BE2C (cell line): ENCODE data around the gene IQSEC2.

Experiments used
- DNase-seq: peaks from one replicate; pipeline ENCODE4 v3.0.0-alpha.2; 2020
- H3K27me3 ChIP-seq: fragments of 250-450 bp; sonication (Bioruptor Pico); 2 replicates; pipeline ENCODE4 v1.5.1; 2020; ENCODE audit warnings: mild to moderate bottlenecking
- H3K36me3 ChIP-seq: fragments of 250-450 bp; sonication (Bioruptor Pico); 2 replicates; pipeline ENCODE4 v1.5.1; 2020; ENCODE audit warnings: mild to moderate bottlenecking
- H3K4me1 ChIP-seq: fragments of 250-450 bp; sonication (Bioruptor Pico); 2 replicates; pipeline ENCODE4 v1.5.1; 2020
- H3K4me3 ChIP-seq: 2 replicates; pipeline ENCODE4 v1.5.1; 2011; ENCODE audit warnings: low read depth, low read length
- H3K9me3 ChIP-seq: fragments of 250-450 bp; sonication (Bioruptor Pico); 2 replicates; pipeline ENCODE4 v1.5.1; 2020
- TF ChIP-seq, protein P1 (sequence below): IDR thresholded peaks from 2 replicates; pipeline ENCODE4 v1.5.1; 2012; ENCODE audit warnings: mild to moderate bottlenecking, low read depth, low read length

Gene IQSEC2

DNA sequence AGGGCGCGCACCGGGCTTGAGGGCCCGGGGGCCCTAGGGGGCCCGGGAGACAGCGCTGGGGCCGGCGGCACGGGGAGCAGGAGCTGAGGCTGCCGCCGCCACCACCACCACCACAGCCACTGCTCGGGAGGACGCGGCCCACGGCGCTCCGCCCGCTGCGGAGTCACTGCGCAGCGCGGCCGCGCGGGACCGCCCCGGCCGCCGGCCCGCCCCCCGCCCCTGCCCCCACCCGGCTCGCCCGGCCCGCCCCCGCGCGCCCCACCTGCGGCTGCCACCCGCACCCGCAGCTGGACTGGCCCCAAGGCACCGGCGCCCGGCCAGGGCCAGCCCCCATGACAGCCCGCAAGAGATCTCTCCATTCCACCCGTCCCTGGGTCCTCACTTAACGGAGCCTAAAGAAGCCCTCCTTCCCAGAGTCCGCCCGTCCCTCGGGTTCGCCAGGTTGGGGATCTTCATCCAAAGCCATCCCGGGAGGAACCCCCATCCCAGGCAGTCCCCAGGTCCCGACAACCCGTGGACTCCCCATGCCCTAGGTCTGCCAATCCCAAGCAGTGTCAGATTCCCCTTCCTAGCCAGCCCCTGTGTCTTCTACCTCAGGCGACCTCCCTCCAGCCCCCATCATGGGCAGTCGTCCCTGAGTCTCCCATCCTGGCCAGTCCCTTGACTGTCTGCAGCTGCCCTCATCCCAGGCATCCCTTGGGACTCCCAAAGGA is 40.0 kb upstream of the IQSEC2 start:
- Histone ChIP-seq H3K4me1 (no peaks in the 10 kb centered on the region), H3K27me3 (peaks cover 37% of the 10 kb centered on the region), H3K9me3 (no peaks in the 10 kb centered on the region), H3K36me3 (no peaks in the 10 kb centered on the region), H3K4me3 (no peak overlapping the region)
- peak; percentile 15 for DNase-seq
- TF ChIP-seq, protein P1, sequence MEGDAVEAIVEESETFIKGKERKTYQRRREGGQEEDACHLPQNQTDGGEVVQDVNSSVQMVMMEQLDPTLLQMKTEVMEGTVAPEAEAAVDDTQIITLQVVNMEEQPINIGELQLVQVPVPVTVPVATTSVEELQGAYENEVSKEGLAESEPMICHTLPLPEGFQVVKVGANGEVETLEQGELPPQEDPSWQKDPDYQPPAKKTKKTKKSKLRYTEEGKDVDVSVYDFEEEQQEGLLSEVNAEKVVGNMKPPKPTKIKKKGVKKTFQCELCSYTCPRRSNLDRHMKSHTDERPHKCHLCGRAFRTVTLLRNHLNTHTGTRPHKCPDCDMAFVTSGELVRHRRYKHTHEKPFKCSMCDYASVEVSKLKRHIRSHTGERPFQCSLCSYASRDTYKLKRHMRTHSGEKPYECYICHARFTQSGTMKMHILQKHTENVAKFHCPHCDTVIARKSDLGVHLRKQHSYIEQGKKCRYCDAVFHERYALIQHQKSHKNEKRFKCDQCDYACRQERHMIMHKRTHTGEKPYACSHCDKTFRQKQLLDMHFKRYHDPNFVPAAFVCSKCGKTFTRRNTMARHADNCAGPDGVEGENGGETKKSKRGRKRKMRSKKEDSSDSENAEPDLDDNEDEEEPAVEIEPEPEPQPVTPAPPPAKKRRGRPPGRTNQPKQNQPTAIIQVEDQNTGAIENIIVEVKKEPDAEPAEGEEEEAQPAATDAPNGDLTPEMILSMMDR, result no peak

DNA sequence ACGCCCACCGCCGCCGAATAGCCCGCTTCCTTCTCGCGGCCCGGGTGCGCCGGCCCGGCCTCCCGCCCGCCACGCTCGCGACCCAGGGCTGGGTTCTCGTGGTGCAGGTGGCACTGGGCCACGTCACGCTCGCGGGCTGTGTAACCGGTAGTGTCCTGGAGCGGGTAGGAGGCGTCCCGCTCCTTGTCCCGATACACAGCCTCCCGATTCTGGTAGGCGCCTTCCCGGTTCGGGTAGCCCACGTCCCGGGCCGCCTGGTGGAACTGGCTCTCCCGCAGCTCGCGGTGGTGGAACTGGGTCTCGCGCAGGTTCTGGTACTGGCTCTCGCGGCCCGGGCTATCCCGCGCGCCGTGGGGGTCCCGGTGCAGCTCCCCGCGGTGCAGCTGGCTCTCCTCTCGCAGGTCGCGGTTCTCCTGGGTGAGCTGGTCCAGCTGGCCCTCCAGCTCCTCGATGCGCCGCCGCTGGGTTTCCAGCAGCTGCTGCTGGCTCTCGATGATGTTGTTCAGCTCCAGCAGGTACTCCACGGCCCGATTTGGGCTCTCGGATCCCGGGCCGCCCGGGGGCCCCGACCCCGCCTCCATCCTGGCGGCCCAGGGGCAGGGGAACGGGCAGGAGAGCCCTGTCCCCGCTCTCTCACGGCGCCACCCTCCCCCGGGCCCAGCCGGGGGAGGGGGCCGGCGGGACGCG is 39.3 kb upstream of the IQSEC2 start:
- Histone ChIP-seq H3K4me1 (no peaks in the 10 kb centered on the region), H3K36me3 (no peaks in the 10 kb centered on the region), H3K27me3 (peaks cover 37% of the 10 kb centered on the region), H3K4me3 (peak overlapping the region; percentile 32), H3K9me3 (no peaks in the 10 kb centered on the region)
- DNase-seq, result no peak
- TF ChIP-seq, protein P1, result no peak

DNA sequence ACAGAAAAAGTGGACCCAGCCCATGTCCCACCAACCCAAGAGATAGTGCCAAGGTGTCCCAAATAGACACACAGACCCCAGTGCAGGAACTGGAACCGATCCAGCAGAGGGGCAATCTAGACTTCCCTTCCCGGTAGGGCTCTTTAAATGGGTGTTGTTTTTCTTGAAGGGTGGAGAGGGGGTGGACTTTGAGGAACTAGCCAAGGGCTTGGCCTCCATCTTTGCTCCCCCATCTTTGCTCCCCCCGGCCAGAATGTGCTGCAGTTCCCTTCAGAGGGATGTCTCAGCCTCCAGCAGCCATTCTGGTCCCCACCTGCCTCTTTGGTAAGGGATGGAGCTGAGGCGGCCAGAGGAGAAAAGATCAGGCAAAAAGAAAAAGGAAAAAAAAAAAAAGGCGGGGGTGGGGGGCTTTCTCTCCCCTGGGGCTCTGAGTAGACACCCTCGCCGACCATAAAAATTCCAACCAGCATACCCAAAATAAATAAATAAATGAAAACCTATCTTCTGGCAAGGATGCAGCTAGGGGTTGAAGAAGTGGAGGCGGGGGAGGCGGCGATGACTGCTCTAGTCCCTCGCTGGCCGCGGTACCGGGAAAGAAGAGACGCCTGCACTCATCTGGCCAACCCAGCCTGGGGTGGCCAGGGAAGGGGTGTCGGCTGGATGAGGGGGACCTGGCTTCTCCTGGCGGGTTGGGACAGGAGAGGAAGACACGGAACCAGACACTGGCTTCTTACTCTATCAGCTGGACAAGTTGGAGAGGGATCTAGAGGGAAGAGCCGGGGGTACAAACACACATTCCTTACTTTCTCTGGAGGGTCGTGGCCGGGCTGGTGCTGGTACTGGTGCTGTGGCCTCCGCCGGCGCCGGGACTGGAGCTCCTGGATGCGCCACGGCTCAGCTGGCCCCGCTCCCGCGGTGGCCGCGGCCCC is 38.5 kb upstream of the IQSEC2 start:
- no peak overlapping the region; the same call in 1 of the 2 replicates for H3K4me3 ChIP-seq
- TF ChIP-seq, protein P1, result no peak

DNA sequence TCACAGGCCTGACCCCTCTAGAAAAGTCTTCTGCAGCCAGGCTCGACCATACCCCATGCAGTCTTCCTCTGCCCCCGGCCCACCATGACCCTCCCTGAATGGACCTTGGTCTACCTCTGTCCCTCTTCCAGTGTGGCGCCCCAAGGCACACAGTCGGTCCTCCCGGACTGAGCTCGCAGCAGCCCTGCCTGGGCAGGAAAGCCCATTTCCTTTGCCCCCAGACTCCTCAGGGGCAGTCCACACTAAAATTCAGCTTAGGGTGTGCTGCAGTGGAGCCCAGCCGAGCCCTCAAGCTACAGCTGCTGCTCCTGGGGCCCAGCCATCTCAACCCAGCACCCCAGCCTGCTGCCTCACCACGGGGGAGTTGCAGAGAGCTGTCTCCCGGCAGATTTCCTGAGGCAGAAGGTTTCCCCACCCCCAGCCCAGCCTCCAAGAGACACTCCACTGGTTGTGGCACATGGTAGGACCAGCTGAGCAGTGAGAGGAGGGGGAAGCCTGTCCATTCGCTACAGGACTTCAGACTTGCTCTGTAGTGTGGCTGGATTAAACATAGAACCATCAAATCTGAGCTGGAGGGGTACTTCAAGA is 37.5 kb upstream of the IQSEC2 start:
- DNase-seq, result no peak
- H3K27me3 ChIP-seq, result peaks cover 37% of the 10 kb centered on the region
- no peak overlapping the region for H3K4me3 ChIP-seq

More for the DNA sequence above, 38.5 kb upstream of the IQSEC2 start:
- Histone ChIP-seq H3K9me3 (no peaks in the 10 kb centered on the region), H3K27me3 (peaks cover 37% of the 10 kb centered on the region), H3K4me1 (no peaks in the 10 kb centered on the region), H3K36me3 (no peaks in the 10 kb centered on the region)
- DNase-seq, result no peak

DNA sequence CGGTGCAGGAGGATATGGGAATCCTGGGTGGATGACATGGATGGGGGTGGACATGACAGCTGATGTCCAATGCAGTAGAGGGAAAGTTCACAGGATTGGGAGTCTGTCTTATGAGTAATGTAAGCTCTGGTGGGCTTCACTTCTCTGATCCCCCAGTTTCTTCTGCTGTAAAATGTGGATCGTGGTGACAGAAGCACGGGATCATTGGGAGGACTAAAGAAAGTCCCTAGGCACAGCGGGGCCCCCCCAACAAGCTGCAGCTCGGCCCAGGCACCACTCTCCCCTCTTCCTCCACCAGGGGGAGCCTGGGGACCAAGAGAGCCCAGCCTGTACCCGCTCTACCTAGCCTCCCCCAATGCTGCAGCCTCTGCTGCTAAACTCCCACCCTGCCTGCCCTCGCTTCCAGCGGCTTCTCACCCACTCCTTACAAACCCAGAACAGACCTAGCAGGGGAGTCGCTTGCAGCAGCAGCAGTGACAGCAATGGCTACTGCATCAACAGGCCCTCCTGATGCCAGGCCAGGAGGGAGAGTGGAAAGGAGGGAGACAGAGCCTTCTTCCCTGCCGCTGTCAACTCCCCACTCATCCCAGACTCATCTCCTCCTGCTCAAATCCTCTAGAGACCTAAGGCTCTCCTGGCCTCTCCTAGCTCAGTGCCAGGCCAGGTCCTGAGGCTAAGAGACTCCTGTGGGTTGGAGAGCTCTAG is 36.1 kb upstream of the IQSEC2 start:
- H3K9me3 ChIP-seq, result no peaks in the 10 kb centered on the region
- TF ChIP-seq, protein P1, result peak; percentile 73
- H3K36me3 ChIP-seq, result no peaks in the 10 kb centered on the region
- peak; percentile 72 for DNase-seq
- H3K4me1 ChIP-seq, result no peaks in the 10 kb centered on the region
- peaks cover 35% of the 10 kb centered on the region for H3K27me3 ChIP-seq
- no peak overlapping the region for H3K4me3 ChIP-seq

More for the DNA sequence above, 37.5 kb upstream of the IQSEC2 start:
- TF ChIP-seq, protein P1, result no peak
- Histone ChIP-seq H3K9me3 (no peaks in the 10 kb centered on the region), H3K36me3 (no peaks in the 10 kb centered on the region), H3K4me1 (no peaks in the 10 kb centered on the region)
